HepG2 (cell line): Measurements from ENCODE around the gene MS4A6E. TPM values are rescaled to one million over a fixed set of nuclear protein-coding genes. Genes with fewer than 3 reads are reported as not detected.
A peak's percentile ranks its signal among the peaks of the same experiment; 100 is the strongest.

Experiments used
- ATAC-seq: fragments of 200-7000 bp; cut with Tn5 transposase; 3 replicates; pipeline ENCODE4 v1.9.1; 2020; ENCODE audit warnings: mild to moderate bottlenecking, moderate library complexity
- BruUV-seq: library from RNA; stranded (reverse); fragments of 400-500 nt; replicated peaks from 2 replicates; lab custom pipeline; 2021; lab: Mats Ljungman, UMichigan
- CTCF ChIA-PET: fragments of 300-600 bp; formaldehyde crosslinking; extraction: SDS; loops from one replicate; lab custom pipeline; 2021; ENCODE audit warnings: low total read pairs, inconsistent platforms, low intra/inter-chr PET ratio; lab: Yijun Ruan, JAX
- POLR2A ChIA-PET: fragments of 350-600 bp; sonication (Branson Sonifier 250); formaldehyde crosslinking; loops from one replicate; lab custom pipeline; 2020; ENCODE audit warnings: antibody characterized with exemption, inconsistent platforms; lab: Yijun Ruan, JAX
- DNase-seq: peaks from one replicate; pipeline ENCODE4 v3.0.0-alpha.2; 2015; ENCODE audit warnings: low spot score
- FAIRE-seq: peaks from 3 replicates; lab custom pipeline; 2011; peaks lifted over from hg19 to GRCh38; lab: Jason Lieb, UNC
- H2AFZ ChIP-seq: one replicate; pipeline ENCODE4 v1.6.1; 2011; ENCODE audit warnings: low read length, inconsistent platforms
- H3K27ac ChIP-seq: fragments of 300-600 bp; 3 replicates; pipeline ENCODE4 v1.8.0; 2011; ENCODE audit warnings: mixed run types, mild to moderate bottlenecking, mixed read lengths, low read length, inconsistent platforms; ENCODE audit not compliant: insufficient read depth; ENCODE audit errors: extremely low read length
- H3K27me3 ChIP-seq, 2 experiments: fragments of 200-600 bp in 1 of 2; 2 replicates in 1 of 2; 3 replicates in 1 of 2; pipeline versions ENCODE4 v1.6.0 to v1.8.0; 2011; ENCODE audit warnings: low read length in 2 of 2, mild to moderate bottlenecking in 2 of 2, moderate library complexity in 2 of 2, inconsistent platforms in 1 of 2; ENCODE audit not compliant: insufficient read depth in 2 of 2, control insufficient read depth in 1 of 2
- H3K36me3 ChIP-seq, 2 experiments: fragments of 200-600 bp in 1 of 2; replicated peaks in 1 of 2; 2 replicates in 1 of 2; 3 replicates in 1 of 2; pipeline versions ENCODE4 v1.5.1 to v1.8.0; 2011; ENCODE audit warnings: low read length in 2 of 2, inconsistent platforms in 1 of 2; ENCODE audit not compliant: insufficient read depth in 2 of 2, control insufficient read depth in 1 of 2
- H3K4me1 ChIP-seq: 2 replicates; pipeline ENCODE4 v1.5.1; 2012; ENCODE audit warnings: low read length, inconsistent platforms; ENCODE audit not compliant: insufficient read depth
- H3K4me2 ChIP-seq: 2 replicates; pipeline ENCODE4 v1.6.0; 2011; ENCODE audit warnings: low read depth, low read length, inconsistent platforms
- H3K4me3 ChIP-seq, 3 experiments: fragments of 200-600 bp in 1 of 3; sonication (generic), shearing (Covaris generic) in 1 of 3; replicated peaks in 1 of 3; 2 replicates each; pipeline ENCODE4 v1.5.1; 2011 to 2016; ENCODE audit warnings: low read length in 3 of 3, inconsistent platforms in 2 of 3, low read depth in 2 of 3, mild to moderate bottlenecking in 2 of 3, control low read depth in 1 of 3, mixed read lengths in 1 of 3; ENCODE audit not compliant: insufficient read depth in 1 of 3
- H3K79me2 ChIP-seq: one replicate; pipeline ENCODE4 v1.6.1; 2011; ENCODE audit warnings: low read length, inconsistent platforms; ENCODE audit not compliant: insufficient read depth
- H3K9ac ChIP-seq: 2 replicates; pipeline ENCODE4 v1.6.0; 2011; ENCODE audit warnings: mild to moderate bottlenecking, low read depth, low read length, inconsistent platforms; ENCODE audit not compliant: insufficient read depth
- H3K9me3 ChIP-seq: 2 replicates; pipeline ENCODE4 v1.5.1; 2012; ENCODE audit warnings: mild to moderate bottlenecking, low read length
- H4K20me1 ChIP-seq: 2 replicates; pipeline ENCODE4 v1.6.0; 2011; ENCODE audit warnings: inconsistent platforms, mild to moderate bottlenecking, low read length, moderate library complexity; ENCODE audit not compliant: insufficient read depth
- CTCF ChIP-seq: sonication (generic); formaldehyde crosslinking; IDR thresholded peaks from 2 replicates; pipeline ENCODE4 v1.5.0; 2020; ENCODE audit warnings: mild to moderate bottlenecking, missing genetic modification reagents, moderate library complexity
- FOSL2 ChIP-seq: sonication (generic); formaldehyde crosslinking; IDR thresholded peaks from 2 replicates; pipeline ENCODE4 v1.4.0; 2020; ENCODE audit warnings: missing genetic modification reagents
- PRMT3 ChIP-seq: sonication (generic); formaldehyde crosslinking; IDR thresholded peaks from 2 replicates; pipeline ENCODE4 v1.8.1; 2022; ENCODE audit warnings: low read depth, mild to moderate bottlenecking, moderate library complexity, missing genetic modification reagents, borderline replicate concordance
- PRPF4 ChIP-seq: fragments of 200-400 bp; formaldehyde crosslinking; IDR thresholded peaks from 2 replicates; pipeline ENCODE4 v1.6.1; 2016; ENCODE audit warnings: low read length, low read depth; ENCODE audit not compliant: poor library complexity, severe bottlenecking
- RAD21 ChIP-seq: fragments of 450-650 bp; formaldehyde crosslinking; IDR thresholded peaks from 2 replicates; pipeline ENCODE4 v1.5.0; 2020; ENCODE audit warnings: mild to moderate bottlenecking
- TFE3 ChIP-seq: IDR thresholded peaks from 2 replicates; pipeline ENCODE4 v1.6.1; 2016
- THRA ChIP-seq: sonication (generic); formaldehyde crosslinking; IDR thresholded peaks from 2 replicates; pipeline ENCODE4 v1.4.0; 2020; ENCODE audit warnings: missing genetic modification reagents, borderline replicate concordance
- ZFP36L2 ChIP-seq: sonication (generic); formaldehyde crosslinking; IDR thresholded peaks from 2 replicates; pipeline ENCODE4 v1.4.0; 2020; ENCODE audit warnings: missing genetic modification reagents
- ZFP91 ChIP-seq: sonication (generic); formaldehyde crosslinking; IDR thresholded peaks from 2 replicates; pipeline ENCODE4 v1.9.0; 2022; ENCODE audit warnings: missing genetic modification reagents, mild to moderate bottlenecking, borderline replicate concordance
- ZNF253 ChIP-seq: sonication (generic); formaldehyde crosslinking; IDR thresholded peaks from 2 replicates; pipeline ENCODE4 v1.8.0; 2022; ENCODE audit warnings: mild to moderate bottlenecking, missing genetic modification reagents, borderline replicate concordance
- WGBS: methylation state at CpG from one replicate; pipeline ENCODE4 v1.1.6; 2017; ENCODE audit warnings: low lambda C conversion rate; 5-methylcytosine and 5-hydroxymethylcytosine counted together
- in situ Hi-C: cut with HindIII; loops from 2 replicates; pipeline ENCODE4 v1.10.0; 2017; ENCODE audit warnings: low pct_unique_long_range_greater_than_20kb; ENCODE audit not compliant: extremely low pct_ligation_motif_present
- intact Hi-C: fragments of 100-400 bp; cut with micrococcal nuclease; formaldehyde crosslinking; loops from one replicate; pipeline ENCODE4 v1.10.0; 2022; ENCODE audit not compliant: unreplicated experiment
- polyA plus RNA-seq, 8 experiments: library from polyadenylated mRNA; depleted of rRNA in 3 of 8; stranded (reverse) in 7 of 8; unstranded in 1 of 8; fragments of >200 nt; fragmentation: Illumina TruSeq in 4 of 8; extraction: Trizol in 4 of 8; gene quantifications; 2 replicates each; pipeline versions ENCODE4 v1.2.1 to v1.2.3, GENCODE V29; 2011 to 2016; ENCODE audit warnings: low read depth in 4 of 8, missing spikeins in 1 of 8, mixed read lengths in 1 of 8; ENCODE audit not compliant: insufficient read depth in 1 of 8
- total RNA-seq, 5 experiments: library from RNA; depleted of rRNA; stranded (reverse); fragments of >200 nt; fragmentation: Illumina TruSeq; extraction: Trizol; gene quantifications; 2 replicates each; pipeline ENCODE4 v1.2.3, GENCODE V29; 2016; ENCODE audit warnings: low read depth in 1 of 5

The MS4A6E gene
- total and polyA plus RNA-seq, 2 of the 13 experiments (the other 11 are each of a cell fraction or from before 2014, with no cell fraction given) = not detected

- H3K27me3 ChIP-seq = no peaks in the 10 kb centered on the region
- no TSS peak for BruUV-seq
- ATAC-seq (no peak), DNase-seq (no peak), FAIRE-seq (no peak)
- H3K4me2 ChIP-seq = no peak overlapping the region
- in situ Hi-C loops (loop anchor here (25.0 kb wide), 1 partner anchor 154 kb away; the partner anchor contains the start of gene MS4A12), intact Hi-C loops (no loop called here)
- no peak overlapping the region for H2AFZ ChIP-seq
- no peaks in the 10 kb centered on the region for H3K4me1 ChIP-seq
- H3K36me3 ChIP-seq = no peaks in the 10 kb centered on the region
- H3K9me3 ChIP-seq = no peaks in the 10 kb centered on the region
- no peak for TF ChIP-seq ZNF253 (CRISPR knock-in tag)
- no peaks in the 10 kb centered on the region for H3K79me2 ChIP-seq
- ChIA-PET POLR2A (no interaction called here), CTCF (no interaction called here)
- H3K4me3 ChIP-seq = no peak overlapping the region
- no peak overlapping the region for H3K27ac ChIP-seq
- no peak overlapping the region for H3K9ac ChIP-seq
- 0% methylated on average over 3 of the region's 3 CpGs for WGBS
- H4K20me1 ChIP-seq = no peaks in the 10 kb centered on the region
These were observed 5.8 kb downstream of the MS4A6E start for GRCh38 chr11:60332846-60333245.

- intact Hi-C loops (loop anchor here (2.0 kb wide), 1 partner anchor 69 kb away; no protein-coding TSS in a partner anchor), in situ Hi-C loops (loop anchor here (25.0 kb wide), 1 partner anchor 153 kb away; the partner anchor contains the start of gene MS4A12)
- ATAC-seq (peak; percentile 88), DNase-seq (peak; percentile 42), FAIRE-seq (no peak)
- ChIA-PET POLR2A (no interaction called here), CTCF (no interaction called here)
- no peaks in the 10 kb centered on the region for H3K4me1 ChIP-seq
- H3K9me3 ChIP-seq = no peaks in the 10 kb centered on the region
- no peak overlapping the region for H3K27ac ChIP-seq
- no peak overlapping the region for H3K4me3 ChIP-seq
- no peaks in the 10 kb centered on the region for H4K20me1 ChIP-seq
- no peak overlapping the region for H3K4me2 ChIP-seq
- H3K27me3 ChIP-seq = no peaks in the 10 kb centered on the region
- no peak overlapping the region for H3K9ac ChIP-seq
- H3K79me2 ChIP-seq = no peaks in the 10 kb centered on the region
- no TSS peak for BruUV-seq
- no peaks in the 10 kb centered on the region for H3K36me3 ChIP-seq
- 0% methylated on average over 2 of the region's 2 CpGs for WGBS
- no peak overlapping the region for H2AFZ ChIP-seq
- TF ChIP-seq PRMT3 = no peak
- TF ChIP-seq THRA = no peak
- no peak for TF ChIP-seq TFE3 (CRISPR knock-in tag)
- no peak for TF ChIP-seq ZFP91 (CRISPR knock-in tag)
- TF ChIP-seq CTCF = peak; percentile 57
- 0 out of 2 replicates have a peak, but pooled peaks have one; percentile 22 for TF ChIP-seq RAD21 (CRISPR knock-in tag)
- no peak for TF ChIP-seq PRPF4
- no peak for TF ChIP-seq ZFP36L2 (CRISPR knock-in tag)
- TF ChIP-seq FOSL2 = peak; percentile 31; the same call in 1 of the 2 replicates
These were observed 7.1 kb downstream of the MS4A6E start for GRCh38 chr11:60334005-60334620.
